Astrocyte (in vitro differentiated cells and primary cell): ENCODE results near the gene SCGB1A1. TPM values are rescaled to one million over a fixed set of nuclear protein-coding genes. Genes with fewer than 3 reads are reported as not detected.

Experiments used
- DNase-seq: peaks from one replicate; pipeline ENCODE4 v3.0.0-alpha.2; 2010; ENCODE audit warnings: low read depth
- FAIRE-seq: peaks from 2 replicates; lab custom pipeline; 2011; peaks lifted over from hg19 to GRCh38; lab: Jason Lieb, UNC
- H2AFZ ChIP-seq: 2 replicates; pipeline ENCODE4 v1.6.0; 2012; ENCODE audit warnings: low read depth, low read length, inconsistent platforms
- H3K27ac ChIP-seq: 2 replicates; pipeline ENCODE4 v1.5.1; 2011; ENCODE audit warnings: low read depth, low read length, inconsistent platforms
- H3K27me3 ChIP-seq: 2 replicates; pipeline ENCODE4 v1.6.0; 2011; ENCODE audit warnings: low read length, inconsistent platforms; ENCODE audit not compliant: insufficient read depth
- H3K36me3 ChIP-seq: 2 replicates; pipeline ENCODE4 v1.5.1; 2011; ENCODE audit warnings: low read length, inconsistent platforms; ENCODE audit not compliant: insufficient read depth
- H3K4me1 ChIP-seq: 2 replicates; pipeline ENCODE4 v1.5.1; 2011; ENCODE audit warnings: low read length, inconsistent platforms; ENCODE audit not compliant: insufficient read depth
- H3K4me2 ChIP-seq: 2 replicates; pipeline ENCODE4 v1.6.0; 2012; ENCODE audit warnings: low read length, inconsistent platforms
- H3K4me3 ChIP-seq: 2 replicates; pipeline ENCODE4 v1.5.1; 2011; ENCODE audit warnings: low read depth, mild to moderate bottlenecking, low read length, inconsistent platforms; ENCODE audit not compliant: insufficient read depth
- H3K79me2 ChIP-seq: 2 replicates; pipeline ENCODE4 v1.6.0; 2012; ENCODE audit warnings: mild to moderate bottlenecking, low read length, inconsistent platforms; ENCODE audit not compliant: insufficient read depth
- H3K9ac ChIP-seq: 2 replicates; pipeline ENCODE4 v1.6.0; 2012; ENCODE audit warnings: mild to moderate bottlenecking, low read length, inconsistent platforms
- H3K9me3 ChIP-seq: 2 replicates; pipeline ENCODE4 v1.5.1; 2012; ENCODE audit warnings: low read depth, mild to moderate bottlenecking, low read length, inconsistent platforms; ENCODE audit not compliant: insufficient read depth
- H4K20me1 ChIP-seq: 2 replicates; pipeline ENCODE4 v1.6.0; 2012; ENCODE audit warnings: low read length, inconsistent platforms; ENCODE audit not compliant: insufficient read depth
- H3K27ac Mint-ChIP-seq: one replicate; pipeline ENCODE4 v1.8.0; 2021; ENCODE audit warnings: mild to moderate bottlenecking, mixed read lengths; ENCODE audit not compliant: unreplicated experiment
- H3K27me3 Mint-ChIP-seq: one replicate; pipeline ENCODE4 v1.8.0; 2021; ENCODE audit warnings: low read depth, mixed read lengths; ENCODE audit not compliant: unreplicated experiment
- H3K36me3 Mint-ChIP-seq: one replicate; pipeline ENCODE4 v1.8.0; 2021; ENCODE audit warnings: low read depth, mixed read lengths; ENCODE audit not compliant: unreplicated experiment
- H3K4me1 Mint-ChIP-seq: one replicate; pipeline ENCODE4 v1.8.0; 2021; ENCODE audit warnings: low read depth, mixed read lengths; ENCODE audit not compliant: unreplicated experiment
- H3K4me3 Mint-ChIP-seq: one replicate; pipeline ENCODE4 v1.8.0; 2021; ENCODE audit warnings: mild to moderate bottlenecking, moderate library complexity, mixed read lengths; ENCODE audit not compliant: unreplicated experiment
- H3K9me3 Mint-ChIP-seq: one replicate; pipeline ENCODE4 v1.8.0; 2021; ENCODE audit warnings: mild to moderate bottlenecking, mixed read lengths; ENCODE audit not compliant: unreplicated experiment
- CTCF ChIP-seq: IDR thresholded peaks from 2 replicates; pipeline ENCODE4 v1.5.1; 2011; ENCODE audit warnings: low read depth, mild to moderate bottlenecking, inconsistent platforms, low read length, moderate library complexity; ENCODE audit not compliant: insufficient read depth
- EZH2 ChIP-seq: IDR thresholded peaks from 2 replicates; pipeline ENCODE4 v1.6.1; 2012; ENCODE audit warnings: mild to moderate bottlenecking, low read length, inconsistent platforms; ENCODE audit not compliant: insufficient read depth
- total RNA-seq: library from RNA; stranded (reverse); gene quantifications from 2 replicates; pipeline ENCODE4 v1.2.1, GENCODE V29; 2021

Gene SCGB1A1
- total RNA-seq, 1 donor from 2014 or later: not detected

GRCh38 chr11:62402226-62402959 is 16.4 kb upstream of the SCGB1A1 start:
- H3K79me2 ChIP-seq: no peaks in the 10 kb centered on the region
- no peaks in the 10 kb centered on the region for H3K9me3 ChIP-seq
- no peak overlapping the region for H3K4me2 ChIP-seq
- no peaks in the 10 kb centered on the region for H3K27me3 ChIP-seq
- no peak overlapping the region for H3K27ac ChIP-seq
- no peaks in the 10 kb centered on the region for H3K36me3 Mint-ChIP-seq
- DNase-seq (no peak), FAIRE-seq (no peak)
- H3K9ac ChIP-seq: no peak overlapping the region
- H3K4me1 Mint-ChIP-seq: peaks cover 10% of the 10 kb centered on the region
- no peaks in the 10 kb centered on the region for H3K36me3 ChIP-seq
- no peak overlapping the region for H3K27ac Mint-ChIP-seq
- TF ChIP-seq CTCF: no peak
- no peak for TF ChIP-seq EZH2
- H3K27me3 Mint-ChIP-seq: peaks cover 22% of the 10 kb centered on the region
- no peaks in the 10 kb centered on the region for H3K9me3 Mint-ChIP-seq
- peaks cover 14% of the 10 kb centered on the region for H3K4me1 ChIP-seq
- H2AFZ ChIP-seq: no peak overlapping the region
- no peaks in the 10 kb centered on the region for H4K20me1 ChIP-seq
- no peak overlapping the region for H3K4me3 Mint-ChIP-seq
- H3K4me3 ChIP-seq: no peak overlapping the region

GRCh38 chr11:62402960-62403730 is 15.7 kb upstream of the SCGB1A1 start:
- no peak overlapping the region for H3K4me3 ChIP-seq
- H3K9me3 ChIP-seq: no peaks in the 10 kb centered on the region
- H3K4me3 Mint-ChIP-seq: no peak overlapping the region
- DNase-seq: no peak
- no peaks in the 10 kb centered on the region for H3K27me3 ChIP-seq
- H3K36me3 Mint-ChIP-seq: no peaks in the 10 kb centered on the region
- no peak overlapping the region for H3K27ac ChIP-seq
- H3K9me3 Mint-ChIP-seq: no peaks in the 10 kb centered on the region
- TF ChIP-seq EZH2: no peak
- no peak for TF ChIP-seq CTCF
- no peak overlapping the region for H3K4me2 ChIP-seq
- H3K9ac ChIP-seq: no peak overlapping the region
- no peak for FAIRE-seq
- H2AFZ ChIP-seq: no peak overlapping the region
- peaks cover 22% of the 10 kb centered on the region for H3K27me3 Mint-ChIP-seq
- H3K36me3 ChIP-seq: no peaks in the 10 kb centered on the region
- no peaks in the 10 kb centered on the region for H3K79me2 ChIP-seq
- H3K4me1 ChIP-seq: peaks cover 14% of the 10 kb centered on the region
- no peaks in the 10 kb centered on the region for H4K20me1 ChIP-seq
- peaks cover 10% of the 10 kb centered on the region for H3K4me1 Mint-ChIP-seq
- no peak overlapping the region for H3K27ac Mint-ChIP-seq
